RPMI7951 (cell line): ENCODE measurements around the gene FRRS1L. TPM values are rescaled to one million over a fixed set of nuclear protein-coding genes. Genes with fewer than 3 reads are reported as not detected.
A peak's percentile ranks its signal among the peaks of the same experiment; 100 is the strongest.
"Not testable (repeated sequence)": the region's sequence is repeated elsewhere in the genome, so short reads cannot be mapped to it uniquely, and the experiment has no call there.

Experiments
- DNase-seq: peaks from one replicate; pipeline ENCODE4 v3.0.0-alpha.2; 2012; ENCODE audit warnings: low read depth
- total RNA-seq: library from RNA; depleted of rRNA; stranded (reverse); fragments of >200 nt; shearing (Covaris generic); gene quantifications from 2 replicates; pipeline ENCODE4 v1.2.3, GENCODE V29; 2014

Gene FRRS1L
- total RNA-seq, 1 experiment from 2014 or later = not detected

- no peak for DNase-seq
These were observed 34.5 kb downstream of the FRRS1L start for GRCh38 chr9:109132567-109133021.

- no peak for DNase-seq
These were observed 37.4 kb downstream of the FRRS1L start for GRCh38 chr9:109129470-109130197.

- DNase-seq = not testable (repeated sequence)
These were observed 40.4 kb downstream of the FRRS1L start for GRCh38 chr9:109126671-109127070.

- DNase-seq = no peak
These were observed 42.9 kb downstream of the FRRS1L start for GRCh38 chr9:109124121-109124520.

GRCh38 chr9:109122726-109123621 is 44.1 kb downstream of the FRRS1L start:
- DNase-seq = no peak

- DNase-seq = no peak
These were observed 45.7 kb downstream of the FRRS1L start for GRCh38 chr9:109121232-109121796.

GRCh38 chr9:109120204-109120789 is 46.8 kb downstream of the FRRS1L start:
- peak; percentile 38 for DNase-seq

GRCh38 chr9:109119439-109120203 is 47.4 kb downstream of the FRRS1L start, which contains the start of gene TMEM245:
TMEM245 (minus strand) TSS chr9:109119947; CDS start chr9:109119913, 34 bp downstream.
- DNase-seq = peak; percentile 100

- DNase-seq = no peak
These were observed 48.1 kb downstream of the FRRS1L start for GRCh38 chr9:109118808-109119438.

GRCh38 chr9:109117856-109118807 is 48.9 kb downstream of the FRRS1L start:
- peak; percentile 89 for DNase-seq

GRCh38 chr9:109115931-109116526 is 51.0 kb downstream of the FRRS1L start:
- DNase-seq = peak; percentile 38

GRCh38 chr9:109114670-109115069 is 52.4 kb downstream of the FRRS1L start:
- DNase-seq = no peak

- no peak for DNase-seq
These were observed 53.0 kb downstream of the FRRS1L start for GRCh38 chr9:109113892-109114609.

GRCh38 chr9:109113254-109113653 is 53.8 kb downstream of the FRRS1L start:
- no peak for DNase-seq

GRCh38 chr9:109110329-109111021 is 56.6 kb downstream of the FRRS1L start:
- peak; percentile 77 for DNase-seq

- peak; percentile 29 for DNase-seq
These were observed 57.1 kb downstream of the FRRS1L start for GRCh38 chr9:109109967-109110328.

GRCh38 chr9:109108318-109108717 is 58.7 kb downstream of the FRRS1L start:
- peak; percentile 58 for DNase-seq
